Endothelial cell of umbilical vein (primary cell): Measurements from ENCODE around the gene SLC26A4. TPM values are rescaled to one million over a fixed set of nuclear protein-coding genes. Genes with fewer than 3 reads are reported as not detected.

ENCODE experiments used
- BruUV-seq: library from RNA; stranded (reverse); fragments of 400-500 nt; replicated peaks from 2 replicates; lab custom pipeline; 2021; lab: Mats Ljungman, UMichigan
- CTCF ChIA-PET: fragments of 300-600, 350-600 bp; sonication (Branson Sonifier 250); formaldehyde crosslinking; loops from one replicate; lab custom pipeline; 2021; ENCODE audit warnings: antibody characterized with exemption, inconsistent platforms; lab: Charles Lee
- POLR2A ChIA-PET: fragments of 300-600, 350-600 bp; sonication (Branson Sonifier 250); formaldehyde crosslinking; loops from one replicate; lab custom pipeline; 2021; ENCODE audit warnings: antibody characterized with exemption, inconsistent platforms; lab: Charles Lee
- DNase-seq: peaks from one replicate; pipeline ENCODE4 v3.0.0-alpha.2; 2011; ENCODE audit warnings: low read depth, low spot score
- FAIRE-seq: peaks from 2 replicates; lab custom pipeline; 2011; peaks lifted over from hg19 to GRCh38; lab: Jason Lieb, UNC
- H2AFZ ChIP-seq: 2 replicates; pipeline ENCODE4 v1.6.0; 2012; ENCODE audit warnings: low read depth, low read length, control low read depth, inconsistent platforms
- H3K27ac ChIP-seq: 2 replicates; pipeline ENCODE4 v1.5.1; 2011; ENCODE audit warnings: low read depth, mild to moderate bottlenecking, control low read depth, low read length, moderate library complexity; ENCODE audit not compliant: insufficient read depth
- H3K27me3 ChIP-seq, 2 experiments: 2 replicates each; pipeline versions ENCODE4 v1.6.0 to v1.6.1; 2011; ENCODE audit warnings: low read length in 2 of 2, mixed read lengths in 1 of 2; ENCODE audit not compliant: control insufficient read depth in 2 of 2, insufficient read depth in 2 of 2
- H3K36me3 ChIP-seq, 2 experiments: 2 replicates in 1 of 2; 3 replicates in 1 of 2; pipeline ENCODE4 v1.5.1; 2011; ENCODE audit warnings: low read length in 2 of 2, mild to moderate bottlenecking in 1 of 2, moderate library complexity in 1 of 2; ENCODE audit not compliant: control insufficient read depth in 2 of 2, insufficient read depth in 2 of 2; ENCODE audit errors: extremely low read depth in 1 of 2
- H3K4me1 ChIP-seq: 3 replicates; pipeline ENCODE4 v1.5.1; 2011; ENCODE audit warnings: mild to moderate bottlenecking, low read length; ENCODE audit not compliant: control insufficient read depth, insufficient read depth; ENCODE audit errors: extremely low read depth
- H3K4me2 ChIP-seq: 2 replicates; pipeline ENCODE4 v1.6.1; 2011; ENCODE audit warnings: low read length, control low read depth, mixed read lengths; ENCODE audit not compliant: insufficient read depth
- H3K4me3 ChIP-seq, 3 experiments: fragments of 200-600 bp in 1 of 3; sonication (generic), shearing (Covaris generic) in 1 of 3; replicated peaks in 1 of 3; 2 replicates each; pipeline ENCODE4 v1.5.1; 2011 to 2016; ENCODE audit warnings: control low read depth in 3 of 3, low read length in 3 of 3, mild to moderate bottlenecking in 2 of 3, inconsistent platforms in 1 of 3, low read depth in 1 of 3, moderate library complexity in 1 of 3; ENCODE audit not compliant: insufficient read depth in 1 of 3
- H3K79me2 ChIP-seq: 2 replicates; pipeline ENCODE4 v1.6.0; 2012; ENCODE audit warnings: low read length, inconsistent platforms; ENCODE audit not compliant: control insufficient read depth, insufficient read depth
- H3K9ac ChIP-seq: replicated peaks from 2 replicates; pipeline ENCODE3; 2011; ENCODE audit warnings: low read length, control low read depth; ENCODE audit not compliant: insufficient read depth; ENCODE audit errors: extremely low read depth
- H3K9me1 ChIP-seq: replicated peaks from 3 replicates; pipeline ENCODE4 v1.6.0; 2011; ENCODE audit warnings: mild to moderate bottlenecking, low read length; ENCODE audit not compliant: control insufficient read depth, insufficient read depth; ENCODE audit errors: extremely low read depth
- H3K9me3 ChIP-seq: replicated peaks from 2 replicates; pipeline ENCODE4 v1.5.1; 2012; ENCODE audit warnings: low read length, inconsistent platforms; ENCODE audit not compliant: control insufficient read depth, insufficient read depth
- H4K20me1 ChIP-seq: replicated peaks from 2 replicates; pipeline ENCODE3; 2011; ENCODE audit warnings: mild to moderate bottlenecking, low read length; ENCODE audit not compliant: control insufficient read depth, insufficient read depth; ENCODE audit errors: extremely low read depth
- CTCF ChIP-seq, 2 donors: IDR thresholded peaks; 1 replicate in 1 of 2; 2 replicates in 1 of 2; pipeline ENCODE4 v1.5.1; 2011; ENCODE audit warnings: low read length in 2 of 2, mild to moderate bottlenecking in 2 of 2, moderate library complexity in 2 of 2, control low read depth in 1 of 2, inconsistent platforms in 1 of 2, low read depth in 1 of 2; ENCODE audit not compliant: insufficient read depth in 1 of 2; ENCODE audit errors: extremely low read depth in 1 of 2
- EZH2 ChIP-seq: IDR thresholded peaks from 2 replicates; pipeline ENCODE4 v1.6.1; 2012; ENCODE audit warnings: borderline replicate concordance, low read depth, mild to moderate bottlenecking, moderate library complexity, low read length, inconsistent platforms; ENCODE audit not compliant: severe bottlenecking
- FOS ChIP-seq: IDR thresholded peaks from 2 replicates; pipeline ENCODE4 v1.6.1; 2011; ENCODE audit warnings: mild to moderate bottlenecking, low read length, moderate library complexity, borderline replicate concordance; ENCODE audit not compliant: insufficient read depth
- GATA2 ChIP-seq: IDR thresholded peaks from 2 replicates; pipeline ENCODE4 v1.7.0; 2011; ENCODE audit warnings: low read depth, mild to moderate bottlenecking, moderate library complexity, mixed read lengths, low read length; ENCODE audit not compliant: insufficient read length, insufficient read depth
- JUN ChIP-seq: IDR thresholded peaks from 2 replicates; pipeline ENCODE4 v1.6.1; 2011; ENCODE audit warnings: borderline replicate concordance, low read depth; ENCODE audit not compliant: insufficient read length, insufficient read depth
- MAX ChIP-seq: IDR thresholded peaks from 2 replicates; pipeline ENCODE4 v1.6.1; 2011; ENCODE audit not compliant: insufficient read depth, insufficient read length
- MYC ChIP-seq: IDR thresholded peaks from one replicate; pipeline ENCODE4 v1.6.1; 2011; ENCODE audit warnings: mild to moderate bottlenecking, low read depth, low read length
- POLR2A ChIP-seq: IDR thresholded peaks from 2 replicates; pipeline ENCODE4 v1.6.1; 2012; ENCODE audit warnings: low read depth, mild to moderate bottlenecking, control low read depth, low read length
- POLR2AphosphoS5 ChIP-seq: IDR thresholded peaks from 2 replicates; pipeline ENCODE4 v1.6.1; 2012; ENCODE audit warnings: low read depth, mild to moderate bottlenecking, control low read depth, low read length, moderate library complexity; ENCODE audit not compliant: insufficient read depth
- dilution Hi-C: fragments of 300-500 bp; cut with MboI; formaldehyde crosslinking; loops from one replicate; pipeline ENCODE4 v1.15.0; 2019; ENCODE audit warnings: low sequenced_read_pairs; ENCODE audit not compliant: extremely low pct_ligation_motif_present
- intact Hi-C: fragments of 100-400 bp; cut with micrococcal nuclease; formaldehyde crosslinking; loops from one replicate; pipeline ENCODE4 v1.10.0; 2022
- polyA plus RNA-seq, 4 experiments: library from polyadenylated mRNA; depleted of rRNA in 3 of 4; stranded (reverse) in 3 of 4; unstranded in 1 of 4; fragments of >200 nt; gene quantifications; 2 replicates each; pipeline versions ENCODE4 v1.2.1 to v1.2.3, GENCODE V29; 2011 to 2012; ENCODE audit warnings: missing spikeins in 1 of 4
- total RNA-seq: library from RNA; stranded (reverse); gene quantifications from 2 replicates; pipeline ENCODE4 v1.2.3, GENCODE V29; 2021

Gene SLC26A4
- total and polyA plus RNA-seq, 2 donors (not counting 3 experiments of a cell fraction or from before 2014, with no cell fraction given): 0.77 to 0.79 TPM

GRCh38 chr7:107615910-107616680 is 44.5 kb upstream of the SLC26A4 start:
- Histone ChIP-seq H3K9me1 (no peaks in the 10 kb centered on the region), H3K4me2 (no peak overlapping the region), H3K79me2 (no peaks in the 10 kb centered on the region), H3K9me3 (no peaks in the 10 kb centered on the region), H3K27me3 (no peaks in the 10 kb centered on the region), H2AFZ (no peak overlapping the region), H3K9ac (no peak overlapping the region), H3K27ac (no peak overlapping the region), H4K20me1 (no peaks in the 10 kb centered on the region), H3K4me1 (no peaks in the 10 kb centered on the region), H3K36me3 (peaks cover 21 to 40% of the 10 kb centered on the region in 2 experiments), H3K4me3 (no peak overlapping the region)
- TF ChIP-seq GATA2: no peak
- no peak for TF ChIP-seq CTCF (IDR thresholded peaks at IDR 0.05; ENCODE audit: extremely low read depth in 1 of 2, insufficient read depth in 1 of 2, low read depth in 1 of 2, low read length in 2 of 2)
- no peak for TF ChIP-seq POLR2A
- no peak for TF ChIP-seq JUN
- no peak for TF ChIP-seq MYC
- TF ChIP-seq MAX: no peak
- TF ChIP-seq EZH2: no peak
- no peak for TF ChIP-seq FOS
- TF ChIP-seq POLR2AphosphoS5: no peak
- intact Hi-C loops: no loop called here
- ChIA-PET POLR2A (interaction anchor here (1.1 kb wide), 1 partner anchor 45 kb away, joined by 3 read pairs; no protein-coding TSS in a partner anchor), CTCF (no interaction called here)
- no peak for DNase-seq
- dilution Hi-C loops: no loop called here
- peak; percentile 26 for FAIRE-seq
- BruUV-seq: no TSS peak
